GM23338 (cell line): ENCODE results near the gene LIX1L. TPM values are rescaled to one million over a fixed set of nuclear protein-coding genes. Genes with fewer than 3 reads are reported as not detected.

Experiments used
- ATAC-seq: fragments of 200-7000 bp; cut with Tn5 transposase; 3 replicates; pipeline ENCODE4 v1.9.1; 2020
- DNase-seq: peaks from one replicate; pipeline ENCODE4 v3.0.0-alpha.2; 2015; ENCODE audit warnings: low spot score
- H2AFZ ChIP-seq: fragments of 200-600 bp; sonication (generic); 2 replicates; pipeline ENCODE4 v1.8.0; 2016; ENCODE audit warnings: antibody characterized with exemption, mild to moderate bottlenecking, moderate library complexity
- H3F3A ChIP-seq: fragments of 200-600 bp; sonication (generic); replicated peaks from 2 replicates; pipeline ENCODE4 v1.8.0; 2017; ENCODE audit warnings: antibody characterized with exemption, mixed run types, low read depth
- H3K27ac ChIP-seq: fragments of 200-600 bp; sonication (generic); 2 replicates; pipeline ENCODE4 v1.6.1; 2016; ENCODE audit warnings: low read depth
- H3K27me3 ChIP-seq: fragments of 200-600 bp; sonication (generic); 2 replicates; pipeline ENCODE4 v1.8.0; 2016; ENCODE audit warnings: mild to moderate bottlenecking, mixed run types, moderate library complexity; ENCODE audit not compliant: insufficient read depth
- H3K36me3 ChIP-seq: fragments of 200-600 bp; sonication (generic); 2 replicates; pipeline ENCODE4 v1.8.0; 2016; ENCODE audit warnings: mild to moderate bottlenecking; ENCODE audit not compliant: insufficient read depth
- H3K4me1 ChIP-seq: fragments of 200-600 bp; sonication (generic); 2 replicates; pipeline ENCODE4 v1.8.0; 2016; ENCODE audit warnings: mild to moderate bottlenecking, moderate library complexity; ENCODE audit not compliant: insufficient read depth
- H3K4me2 ChIP-seq: fragments of 200-600 bp; sonication (generic); 2 replicates; pipeline ENCODE4 v1.7.1; 2017; ENCODE audit warnings: mixed run types
- H3K4me3 ChIP-seq: fragments of 200-600 bp; sonication (generic); 2 replicates; pipeline ENCODE4 v1.6.1; 2016; ENCODE audit warnings: mixed run types
- H3K79me2 ChIP-seq: fragments of 200-600 bp; sonication (generic); replicated peaks from 2 replicates; pipeline ENCODE4 v1.8.0; 2017; ENCODE audit warnings: mild to moderate bottlenecking; ENCODE audit not compliant: insufficient read depth
- H3K9me2 ChIP-seq: fragments of 200-600 bp; sonication (generic); 2 replicates; pipeline ENCODE4 v1.8.0; 2017; ENCODE audit not compliant: insufficient read depth
- H4K20me1 ChIP-seq: fragments of 200-600 bp; sonication (generic); replicated peaks from 2 replicates; pipeline ENCODE4 v1.8.0; 2017; ENCODE audit warnings: mild to moderate bottlenecking; ENCODE audit not compliant: insufficient read depth
- H3K27ac Mint-ChIP-seq: 2 replicates; pipeline ENCODE4 v1.8.0; 2020; ENCODE audit warnings: inconsistent platforms, mild to moderate bottlenecking, moderate library complexity, mixed read lengths
- H3K27me3 Mint-ChIP-seq: 3 replicates; pipeline ENCODE4 v1.8.0; 2022; ENCODE audit warnings: low read depth, mild to moderate bottlenecking, moderate library complexity, mixed read lengths, inconsistent platforms; ENCODE audit not compliant: insufficient read depth, poor library complexity
- H3K36me3 Mint-ChIP-seq: 3 replicates; pipeline ENCODE4 v1.8.0; 2021; ENCODE audit warnings: low read depth, mild to moderate bottlenecking, inconsistent platforms, moderate library complexity, mixed read lengths
- H3K4me1 Mint-ChIP-seq: 3 replicates; pipeline ENCODE4 v1.8.0; 2020; ENCODE audit warnings: mild to moderate bottlenecking, inconsistent platforms, mixed read lengths
- H3K4me3 Mint-ChIP-seq: 3 replicates; pipeline ENCODE4 v1.8.0; 2021; ENCODE audit warnings: moderate library complexity, mild to moderate bottlenecking, inconsistent platforms, mixed read lengths
- H3K9me3 Mint-ChIP-seq: 3 replicates; pipeline ENCODE4 v1.8.0; 2020; ENCODE audit warnings: moderate library complexity, mild to moderate bottlenecking, inconsistent platforms, mixed read lengths
- CREB1 ChIP-seq: fragments of 250-450 bp; sonication (Bioruptor Pico); IDR thresholded peaks from 2 replicates; pipeline ENCODE4 v1.5.0; 2020; ENCODE audit warnings: low read depth, mild to moderate bottlenecking, moderate library complexity
- CTCF ChIP-seq, 2 experiments: fragments of 200-600 bp in 1 of 2; sonication (generic) in 1 of 2; conservative IDR thresholded peaks; 2 replicates each; pipeline versions ENCODE4 v1.5.1 to v1.6.1; 2016 to 2017; ENCODE audit warnings: antibody characterized with exemption in 2 of 2, low read depth in 2 of 2, mild to moderate bottlenecking in 2 of 2, moderate library complexity in 1 of 2
- EZH2phosphoT487 ChIP-seq: fragments of 200-600 bp; sonication (generic); IDR thresholded peaks from one replicate; pipeline ENCODE4 v1.8.1; 2018; ENCODE audit warnings: antibody characterized with exemption; ENCODE audit not compliant: unreplicated experiment
- JUNB ChIP-seq: IDR thresholded peaks from one replicate; pipeline ENCODE4 v1.6.1; 2016; ENCODE audit warnings: antibody characterized with exemption; ENCODE audit not compliant: unreplicated experiment
- REST ChIP-seq: IDR thresholded peaks from one replicate; pipeline ENCODE4 v1.6.1; 2018; ENCODE audit warnings: antibody characterized with exemption; ENCODE audit not compliant: unreplicated experiment
- STAT1 ChIP-seq: IDR thresholded peaks from one replicate; pipeline ENCODE4 v1.6.1; 2016; ENCODE audit warnings: antibody characterized with exemption; ENCODE audit not compliant: unreplicated experiment
- ZNF462 ChIP-seq: fragments of 250-450 bp; sonication (Bioruptor Pico); IDR thresholded peaks from 2 replicates; pipeline ENCODE4 v1.5.0; 2020; ENCODE audit warnings: mild to moderate bottlenecking, moderate library complexity
- polyA plus RNA-seq: library from polyadenylated mRNA; unstranded; fragments of >200 nt; fragmentation: Nextera tagmentation; extraction: Ambion mirVana; gene quantifications from 2 replicates; pipeline ENCODE4 v1.2.1, GENCODE V29; 2016
- total RNA-seq: library from RNA; depleted of rRNA; stranded (reverse); fragments of >200 nt; shearing (Covaris generic); gene quantifications from 2 replicates; pipeline ENCODE4 v1.2.3, GENCODE V29; 2014

The LIX1L gene
- total and polyA plus RNA-seq, 2 experiments from 2014 or later, result 0.76 to 2.6 TPM

- H3K27ac ChIP-seq, result no peak overlapping the region
- no peak overlapping the region for H3K4me2 ChIP-seq
- H2AFZ ChIP-seq, result no peak overlapping the region
- peaks cover 25% of the 10 kb centered on the region for H3K4me1 Mint-ChIP-seq
- peaks cover 26% of the 10 kb centered on the region for H3K4me1 ChIP-seq
- H3K27me3 ChIP-seq, result no peaks in the 10 kb centered on the region
- no peaks in the 10 kb centered on the region for H3K9me2 ChIP-seq
- H3K4me3 Mint-ChIP-seq, result no peak overlapping the region
- H3F3A ChIP-seq, result no peaks in the 10 kb centered on the region
- H4K20me1 ChIP-seq, result no peaks in the 10 kb centered on the region
- DNase-seq, result no peak
- TF ChIP-seq JUNB (no peak), EZH2phosphoT487 (no peak), CTCF (conservative IDR thresholded peaks at IDR 0.05; ENCODE audit: low read depth in 2 of 2) (no peak), ZNF462 (CRISPR knock-in tag) (no peak), STAT1 (no peak), REST (no peak), CREB1 (CRISPR knock-in tag) (no peak)
- no peaks in the 10 kb centered on the region for H3K9me3 Mint-ChIP-seq
- H3K27me3 Mint-ChIP-seq, result peaks cover 5% of the 10 kb centered on the region
- no peaks in the 10 kb centered on the region for H3K79me2 ChIP-seq
- no peak for ATAC-seq
- H3K36me3 ChIP-seq, result no peaks in the 10 kb centered on the region
- no peak overlapping the region for H3K27ac Mint-ChIP-seq
- H3K36me3 Mint-ChIP-seq, result no peaks in the 10 kb centered on the region
- H3K4me3 ChIP-seq, result no peak overlapping the region
Measured at GRCh38 chr1:145982010-145982723, 24.4 kb upstream of the LIX1L start.
